GM12878 (cell line): ENCODE results near the gene YBX2. TPM values are rescaled to one million over a fixed set of nuclear protein-coding genes. Genes with fewer than 3 reads are reported as not detected.
A peak's percentile ranks its signal among the peaks of the same experiment; 100 is the strongest.

ENCODE experiments used
- BCL3 ChIP-seq: IDR thresholded peaks from 2 replicates; pipeline ENCODE4 v1.6.1; 2011; ENCODE audit warnings: borderline replicate concordance, low read depth, mild to moderate bottlenecking, moderate library complexity, low read length; ENCODE audit not compliant: insufficient read depth, poor library complexity, severe bottlenecking
- EED ChIP-seq: sonication (generic); IDR thresholded peaks from 2 replicates; pipeline ENCODE4 v1.6.1; 2016; ENCODE audit warnings: antibody characterized with exemption, low read depth
- EGR1 ChIP-seq, 2 experiments: IDR thresholded peaks; 1 replicate in 1 of 2; 2 replicates in 1 of 2; pipeline ENCODE4 v1.6.1; 2011 to 2012; ENCODE audit warnings: low read depth in 2 of 2, low read length in 2 of 2, borderline replicate concordance in 1 of 2, mild to moderate bottlenecking in 1 of 2, moderate library complexity in 1 of 2
- ESRRA ChIP-seq: IDR thresholded peaks from 2 replicates; pipeline ENCODE4 v1.6.1; 2012; ENCODE audit warnings: mild to moderate bottlenecking, low read length, improper control_type of control experiment
- FOXM1 ChIP-seq: IDR thresholded peaks from 2 replicates; pipeline ENCODE4 v1.6.1; 2012; ENCODE audit warnings: low read depth, mild to moderate bottlenecking, inconsistent platforms, low read length, moderate library complexity
- GATAD2B ChIP-seq: fragments of 450-650 bp; conservative IDR thresholded peaks from 2 replicates; pipeline ENCODE4 v1.6.1; 2017; ENCODE audit warnings: low read depth, mild to moderate bottlenecking, moderate library complexity
- HCFC1 ChIP-seq: fragments of 150-350 bp; IDR thresholded peaks from 2 replicates; pipeline ENCODE4 v1.6.1; 2014; ENCODE audit warnings: low read length
- HDGF ChIP-seq: fragments of 450-650 bp; IDR thresholded peaks from 2 replicates; pipeline ENCODE4 v1.6.1; 2016; ENCODE audit warnings: antibody characterized with exemption
- IKZF1 ChIP-seq: fragments of 450-650 bp; conservative IDR thresholded peaks from 2 replicates; pipeline ENCODE4 v1.6.1; 2017; ENCODE audit warnings: antibody characterized with exemption, mild to moderate bottlenecking
- IKZF2 ChIP-seq, 2 experiments: fragments of 450-650 bp; IDR thresholded peaks; 2 replicates each; pipeline ENCODE4 v1.6.1; 2017; ENCODE audit warnings: mild to moderate bottlenecking in 2 of 2, moderate library complexity in 2 of 2
- KLF5 ChIP-seq: fragments of 450-650 bp; IDR thresholded peaks from 2 replicates; pipeline ENCODE4 v1.6.1; 2014; ENCODE audit warnings: mild to moderate bottlenecking; ENCODE audit not compliant: partially characterized antibody
- MTA3 ChIP-seq: IDR thresholded peaks from 2 replicates; pipeline ENCODE4 v1.6.1; 2012; ENCODE audit warnings: low read length, inconsistent platforms, borderline replicate concordance
- NBN ChIP-seq: fragments of 450-650 bp; IDR thresholded peaks from 2 replicates; pipeline ENCODE4 v1.6.1; 2016
- NFYA ChIP-seq: IDR thresholded peaks from 2 replicates; pipeline ENCODE4 v1.6.1; 2011; ENCODE audit warnings: low read depth, mild to moderate bottlenecking, low read length, improper control_type of control experiment, borderline replicate concordance
- POLR2A ChIP-seq: IDR thresholded peaks from 2 replicates; pipeline ENCODE4 v1.6.1; 2011; ENCODE audit warnings: low read depth, mild to moderate bottlenecking, low read length
- SMAD1 ChIP-seq: fragments of 450-650 bp; IDR thresholded peaks from 2 replicates; pipeline ENCODE4 v1.6.1; 2018; ENCODE audit warnings: mild to moderate bottlenecking, low read depth; ENCODE audit not compliant: partially characterized antibody
- SMAD5 ChIP-seq: IDR thresholded peaks from 2 replicates; pipeline ENCODE4 v1.6.1; 2016; ENCODE audit warnings: antibody characterized with exemption, low read depth
- STAT3 ChIP-seq: IDR thresholded peaks from 2 replicates; pipeline ENCODE4 v1.6.1; 2011; ENCODE audit warnings: low read depth, low read length, improper control_type of control experiment
- YY1 ChIP-seq: IDR thresholded peaks from 2 replicates; pipeline ENCODE4 v1.6.1; 2011; ENCODE audit warnings: low read depth, mild to moderate bottlenecking, low read length
- ZBED1 ChIP-seq: IDR thresholded peaks from 2 replicates; pipeline ENCODE4 v1.6.1; 2016; ENCODE audit warnings: borderline replicate concordance
- polyA plus RNA-seq, 11 experiments: library from polyadenylated mRNA; depleted of rRNA in 4 of 11; unstranded in 6 of 11; stranded (reverse) in 5 of 11; fragments of >200 nt; fragmentation: Nextera tagmentation in 4 of 11; fragmentation: Illumina TruSeq in 1 of 11; extraction: Ambion mirVana in 4 of 11; extraction: Trizol in 1 of 11; gene quantifications; 1 replicate in 1 of 11; 2 replicates in 10 of 11; pipeline versions ENCODE4 v1.2.1 to v1.2.3, GENCODE V29; 2011 to 2016; ENCODE audit warnings: inconsistent platforms in 2 of 11, missing spikeins in 2 of 11, low read depth in 1 of 11
- total RNA-seq, 4 experiments: library from RNA; depleted of rRNA in 3 of 4; stranded (reverse); fragments of >200 nt in 3 of 4; fragmentation: Illumina TruSeq in 1 of 4; extraction: Trizol in 1 of 4; gene quantifications; 2 replicates each; pipeline versions ENCODE4 v1.2.1 to v1.2.3, GENCODE V29; 2013 to 2021

YBX2 gene
- total and polyA plus RNA-seq, 10 of the 15 experiments (the other 5 are each of a cell fraction or from before 2014, with no cell fraction given) = not detected

GRCh38 chr17:7308625-7309433 lies 14.4 kb upstream of the YBX2 start (continued):
- TF ChIP-seq BCL3 (peak; percentile 73), KLF5 (no peak), EGR1 (IDR thresholded peaks at IDR 0.05; ENCODE audit: borderline replicate concordance in 1 of 2, low read depth in 2 of 2, low read length in 2 of 2) (no peak), GATAD2B (0 out of 2 replicates have a peak, but pooled peaks have one; percentile 20), POLR2A (peak; percentile 51), STAT3 (0 out of 2 replicates have a peak, but pooled peaks have one; percentile 25), NFYA (no peak), IKZF2 (IDR thresholded peaks at IDR 0.05) (peak; percentile 55 to 69; a peak in 3 of 4 replicates), YY1 (peak; percentile 49; the same call in 1 of the 2 replicates), SMAD1 (peak; percentile 14), EED (peak; percentile 74), ESRRA (no peak), HDGF (peak; percentile 30; the same call in 1 of the 2 replicates), IKZF1 (peak; percentile 31), FOXM1 (peak; percentile 65; the same call in 1 of the 2 replicates), MTA3 (peak; percentile 2; the same call in 1 of the 2 replicates), HCFC1 (peak; percentile 49; the same call in 1 of the 2 replicates), NBN (peak; percentile 66; the same call in 1 of the 2 replicates), SMAD5 (peak; percentile 31), ZBED1 (peak; percentile 59; the same call in 1 of the 2 replicates)
